ENCODE results near the gene PIWIL1. TPM values are rescaled to one million over a fixed set of nuclear protein-coding genes. Genes with fewer than 3 reads are reported as not detected.
A peak's percentile ranks its signal among the peaks of the same experiment; 100 is the strongest.

Gene PIWIL1
- polyA plus RNA-seq, 5 donors, result 0.10 to 0.54 (median 0.24) TPM; not detected in 2

DNA sequence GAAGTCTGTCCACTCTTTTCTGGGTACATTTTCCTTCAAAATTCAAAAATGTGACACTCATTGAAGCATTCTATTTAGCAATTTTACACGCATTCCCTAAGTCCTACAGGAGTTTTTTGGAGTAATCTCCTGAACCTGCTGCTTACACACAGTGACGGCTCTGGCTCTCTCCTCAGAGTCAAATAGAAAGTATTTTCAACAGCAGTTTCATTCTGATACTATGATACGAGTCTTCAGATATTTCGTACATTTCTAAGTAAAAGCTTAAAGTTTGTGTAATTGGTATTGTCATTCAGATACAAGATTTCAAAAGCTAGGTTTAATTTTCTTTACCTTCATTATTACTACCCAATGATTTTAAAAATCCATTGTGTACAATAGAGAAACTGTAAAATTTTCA lies 36.4 kb downstream of the PIWIL1 start:
- DNase-seq, result no peak

DNA sequence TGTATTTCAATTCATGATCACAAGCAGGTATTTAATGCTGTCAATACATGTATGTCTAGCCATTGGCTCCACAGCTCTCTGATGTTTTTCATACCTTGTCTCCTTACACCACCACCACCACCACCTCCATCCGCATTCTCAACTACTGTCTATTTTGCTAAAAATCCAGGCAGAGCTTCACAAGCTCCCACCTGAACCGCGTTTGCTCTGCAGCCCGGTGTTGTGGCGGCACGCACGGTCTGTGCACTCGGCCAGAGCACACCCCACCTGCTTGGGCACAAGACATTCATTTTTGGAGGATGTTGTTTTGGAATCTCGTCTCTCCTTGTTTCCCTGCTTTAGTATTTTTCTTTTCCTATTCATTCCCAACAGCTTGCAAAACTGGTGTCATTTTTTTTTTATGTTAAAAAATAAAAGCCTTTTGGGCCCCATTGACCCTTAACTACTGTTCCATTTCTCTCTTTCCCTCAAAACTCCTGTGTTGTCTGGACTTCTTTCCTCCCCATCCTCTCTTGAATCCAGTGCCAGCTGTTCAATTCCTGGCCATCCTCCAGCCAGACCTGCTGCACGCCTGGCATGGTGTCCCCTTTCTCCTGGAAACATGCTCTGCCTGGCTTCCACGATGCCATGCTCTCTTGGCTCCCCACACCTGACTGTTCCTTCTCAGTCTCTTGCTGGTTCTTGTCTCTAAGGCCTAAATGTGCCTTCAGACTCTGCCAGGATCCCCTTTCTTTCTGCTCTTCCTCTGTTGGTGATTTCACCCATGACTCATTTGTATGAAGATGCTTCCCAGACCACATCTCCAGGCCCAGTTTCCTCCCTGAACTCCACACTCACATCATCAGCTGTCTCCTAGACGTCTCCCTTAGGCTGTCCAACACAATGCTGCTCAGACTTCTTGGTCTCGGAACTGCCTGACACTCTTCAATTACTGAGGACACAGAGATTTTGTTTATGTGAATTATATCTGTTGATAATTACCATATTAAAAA lies 37.9 kb downstream of the PIWIL1 start:
- DNase-seq, result no peak

DNA sequence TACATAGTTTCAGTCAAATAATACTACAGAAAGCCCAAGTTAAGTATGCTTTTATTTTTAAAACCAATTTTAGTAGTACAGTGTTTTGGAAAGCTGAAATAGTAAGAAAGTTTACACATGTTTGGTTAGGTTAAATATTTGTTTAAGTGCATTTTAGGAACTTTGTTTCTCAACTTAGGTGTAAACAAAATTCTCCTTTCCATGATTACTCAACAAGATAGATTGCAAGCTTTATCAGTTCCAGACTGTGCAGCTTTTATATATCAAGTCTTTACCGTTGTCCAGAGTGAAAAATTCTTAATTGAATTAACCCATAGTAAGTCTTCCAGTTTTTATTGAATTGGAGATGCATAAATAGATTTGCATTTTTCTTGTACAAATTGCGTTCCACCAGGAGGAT lies 45.1 kb downstream of the PIWIL1 start:
- DNase-seq, result no peak

DNA sequence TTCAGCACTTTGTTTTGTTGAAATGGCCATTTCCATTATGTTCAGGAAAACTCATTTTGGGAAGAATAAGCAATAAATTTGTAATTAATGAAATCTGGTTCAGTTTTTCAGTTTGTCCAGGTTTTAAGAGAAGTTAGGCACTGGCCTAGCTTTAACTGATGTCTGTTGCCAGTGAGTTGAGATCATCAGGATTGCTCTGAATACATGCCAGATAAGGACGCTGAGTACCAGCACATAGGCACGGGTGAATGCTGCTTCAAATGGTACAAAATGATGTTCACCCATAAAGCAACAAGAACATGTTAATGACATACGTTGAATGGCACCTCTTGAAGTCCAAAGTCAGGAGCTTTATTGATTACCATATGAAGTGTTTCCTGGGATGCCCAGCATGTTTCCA lies 46.5 kb downstream of the PIWIL1 start:
- no peak for DNase-seq

DNA sequence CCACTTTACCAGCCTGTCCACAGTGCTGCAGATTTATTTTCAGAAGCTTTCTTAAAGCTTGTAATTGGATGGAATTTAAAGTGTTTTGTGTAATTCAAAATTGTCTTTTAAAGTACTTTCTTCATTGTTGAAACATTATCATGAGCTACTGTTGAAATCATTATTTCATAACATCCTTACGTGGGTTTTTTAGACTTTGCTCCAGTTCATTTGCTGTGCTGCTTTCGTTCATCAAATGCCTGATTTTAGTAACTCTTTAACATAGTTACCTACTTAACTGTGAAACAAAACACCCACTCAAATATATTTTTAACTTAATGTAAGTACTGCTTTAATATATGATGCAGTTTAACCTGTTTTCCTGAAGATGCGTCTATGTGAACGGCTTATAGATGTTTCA lies 47.5 kb downstream of the PIWIL1 start:
- no peak for DNase-seq

DNA sequence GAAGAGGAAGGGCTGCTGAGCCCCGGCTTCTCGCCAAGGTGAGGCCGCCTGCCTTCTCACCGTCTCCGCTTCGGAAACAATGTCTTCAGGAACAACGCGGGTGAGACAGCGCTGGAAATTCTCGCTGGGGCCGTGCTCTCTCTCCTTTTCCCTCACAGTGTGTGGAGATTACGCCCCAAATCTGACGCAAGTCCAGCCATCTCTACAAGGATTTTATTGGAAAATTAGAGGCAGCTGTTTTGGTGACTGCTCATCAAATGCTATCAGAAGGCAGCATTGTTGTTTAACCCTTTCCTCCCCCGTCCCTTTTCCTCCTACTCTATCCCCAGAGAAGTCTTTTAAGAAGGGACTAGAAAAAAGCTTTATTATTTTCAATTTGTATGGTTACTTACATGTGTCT lies 53.5 kb downstream of the PIWIL1 start:
- DNase-seq, result no peak

DNA sequence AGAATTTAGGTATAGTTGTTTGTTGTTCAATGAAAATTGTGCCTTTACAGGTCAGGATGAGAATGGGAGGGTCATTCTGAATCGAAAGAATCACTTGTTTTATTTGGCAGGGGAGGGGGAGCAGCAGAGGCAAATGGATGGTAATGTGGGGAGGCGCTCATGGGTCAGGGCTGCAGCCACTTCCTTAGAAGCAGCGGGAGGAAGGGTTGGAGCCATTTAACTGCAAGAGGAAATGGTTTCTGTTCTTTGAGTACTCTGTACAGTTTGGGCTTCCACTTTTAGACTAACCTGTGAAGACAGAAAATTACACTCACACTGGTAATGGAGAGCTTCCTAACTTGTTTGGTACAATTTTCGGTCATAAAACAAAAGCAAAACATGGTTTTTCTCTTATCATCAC lies 57.2 kb downstream of the PIWIL1 start:
- DNase-seq, result no peak

DNA sequence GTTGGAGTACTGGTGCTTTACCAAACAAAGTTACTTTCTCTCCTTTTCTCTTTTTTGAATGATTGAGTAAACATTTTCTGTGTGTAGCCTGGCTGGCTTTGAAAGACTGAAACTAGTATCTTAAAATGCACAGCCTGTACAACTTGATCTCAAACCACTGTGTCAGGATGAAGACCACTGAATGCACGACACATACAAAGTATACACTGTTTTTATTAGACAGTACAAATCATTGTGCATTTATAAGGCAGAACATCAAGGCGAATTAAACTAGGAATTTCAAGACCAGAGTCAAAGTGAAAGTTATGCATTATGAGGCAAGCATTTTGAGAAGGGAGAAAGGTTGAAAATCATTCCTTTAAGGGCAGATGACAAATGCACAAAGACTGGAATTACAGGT lies 59.0 kb downstream of the PIWIL1 start:
- DNase-seq, result no peak

DNA sequence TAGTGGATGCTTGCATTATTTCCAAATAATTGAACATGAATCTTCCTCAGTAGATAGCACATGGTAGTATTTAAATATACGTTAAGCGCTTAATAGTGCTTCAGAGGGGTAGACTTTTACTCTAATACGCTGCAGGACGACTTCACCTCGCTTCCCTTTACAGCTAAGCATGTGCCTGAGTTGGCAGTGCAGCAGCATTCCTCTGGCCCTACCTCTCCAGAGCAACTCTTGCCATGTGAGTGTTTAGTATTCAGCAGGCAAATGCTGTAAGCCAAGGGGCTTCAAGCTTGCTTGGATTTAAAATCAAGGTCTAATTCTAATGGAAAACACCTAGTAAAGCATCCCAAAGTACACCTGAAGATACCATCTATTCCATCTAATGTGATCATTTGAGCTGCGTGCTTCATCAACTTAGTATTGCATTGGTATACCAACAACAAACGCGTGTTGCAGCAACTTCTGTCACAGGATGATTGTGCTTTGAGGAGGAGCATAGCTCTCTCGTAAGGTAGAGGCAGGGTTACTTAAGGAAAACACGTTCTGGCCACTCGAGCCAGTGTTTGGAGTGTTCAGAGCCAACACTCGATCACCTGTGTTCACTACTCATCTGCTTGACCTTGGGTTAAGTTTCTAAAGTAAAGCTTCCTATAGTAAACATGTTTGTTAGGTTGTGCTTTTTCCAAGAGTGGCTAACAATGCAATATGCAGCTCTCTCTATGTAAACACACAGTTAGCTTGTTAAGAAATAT lies 60.6 kb downstream of the PIWIL1 start:
- DNase-seq, result peak; percentile 9 to 10

DNA sequence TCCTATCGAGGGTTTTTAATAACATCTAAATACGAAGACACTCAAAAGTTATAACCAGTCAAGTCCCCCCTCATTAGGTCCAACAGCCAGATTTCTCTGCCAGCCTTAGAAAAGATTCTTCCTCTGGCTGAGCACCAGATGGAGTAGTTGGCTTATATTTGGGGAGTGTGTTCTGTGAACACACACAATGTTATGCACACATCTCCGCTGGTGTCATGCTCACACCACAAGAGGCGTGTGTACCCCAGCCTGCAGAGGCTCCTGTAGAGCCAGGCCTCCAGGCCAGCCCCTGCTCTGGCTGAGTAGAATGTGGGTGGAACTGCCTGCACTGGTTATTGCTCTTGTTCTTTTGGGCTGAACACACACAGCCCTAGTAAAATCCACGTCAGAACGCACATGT lies 64.0 kb downstream of the PIWIL1 start:
- no peak for DNase-seq

DNA sequence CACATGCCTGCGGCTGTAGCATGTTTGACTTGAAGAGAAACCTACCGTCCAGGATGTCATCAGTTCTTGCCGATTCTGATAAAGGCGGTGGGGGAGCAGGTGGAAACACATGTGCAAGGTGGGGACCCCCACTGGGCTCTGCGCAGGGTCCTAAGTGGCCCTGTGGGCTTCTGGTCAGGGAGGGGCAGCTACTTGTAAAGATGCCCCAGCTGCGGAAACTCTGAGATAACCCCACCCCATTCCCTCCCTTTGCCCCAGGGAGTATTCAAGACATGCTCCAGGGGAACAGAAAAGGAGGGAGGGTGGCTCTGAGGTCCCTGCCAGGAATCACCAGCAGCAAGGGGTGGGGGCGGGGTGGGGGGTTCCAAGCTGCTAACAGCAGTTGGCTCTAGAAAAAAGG lies 67.6 kb downstream of the PIWIL1 start:
- no peak for DNase-seq

DNA sequence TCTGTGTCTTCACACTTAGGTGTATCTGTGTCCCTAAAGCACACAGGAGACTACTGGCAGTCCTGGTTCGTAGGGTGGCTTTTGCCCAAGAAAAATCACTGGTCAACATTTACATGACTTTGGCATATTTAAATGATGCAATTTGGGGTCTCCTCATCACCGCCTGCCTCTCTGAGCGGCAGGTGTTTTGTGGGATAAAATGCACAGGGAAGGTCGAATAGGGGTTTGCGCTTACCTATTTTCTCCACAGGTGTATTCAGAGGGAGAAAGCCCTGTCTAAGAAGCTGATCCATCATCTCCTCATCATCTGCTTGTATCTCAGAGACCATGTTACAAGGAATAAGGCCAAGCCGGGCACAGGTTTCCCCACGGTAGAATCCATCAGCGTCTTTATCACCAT lies 74.7 kb downstream of the PIWIL1 start:
- no peak for DNase-seq

DNA sequence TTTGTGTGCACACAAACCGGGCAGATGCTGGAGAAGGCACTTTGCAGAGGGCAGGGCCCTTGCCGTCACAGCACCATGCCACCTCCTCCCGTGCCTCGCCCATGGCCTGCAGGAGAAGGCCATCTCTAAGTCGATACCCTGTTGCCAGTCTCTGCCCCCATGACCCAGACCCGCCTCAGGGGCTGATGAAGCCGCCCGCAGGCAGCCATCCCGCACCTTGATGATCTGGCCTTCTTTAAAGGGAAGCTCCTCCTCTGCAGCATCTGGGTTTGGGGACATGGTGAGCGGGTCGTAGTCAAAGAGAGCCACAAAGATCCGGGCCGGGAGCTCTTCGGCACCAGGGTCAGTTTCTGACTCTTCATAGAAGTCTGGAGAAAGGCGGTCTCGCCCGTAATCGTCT lies 76.2 kb downstream of the PIWIL1 start:
- no peak for DNase-seq

DNA sequence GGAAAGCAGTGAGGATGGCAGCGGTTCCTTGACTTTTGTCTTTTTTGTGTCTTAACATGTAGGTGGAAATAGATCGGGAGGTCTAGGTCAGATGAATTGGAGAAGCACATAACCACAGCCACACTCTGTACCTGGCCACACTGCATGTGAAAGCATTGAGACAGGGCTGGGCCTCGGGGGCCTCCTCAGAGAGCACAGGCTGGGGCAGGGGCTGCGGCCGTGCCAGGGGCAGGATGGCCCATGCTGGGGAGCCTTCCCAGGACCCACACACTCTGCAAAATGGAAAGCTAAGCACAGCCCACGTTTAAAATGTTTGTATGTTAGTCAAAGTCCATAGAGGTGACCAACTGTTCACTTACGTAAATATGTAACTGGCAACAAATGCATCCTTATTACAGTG lies 76.7 kb downstream of the PIWIL1 start:
- no peak for DNase-seq

DNA sequence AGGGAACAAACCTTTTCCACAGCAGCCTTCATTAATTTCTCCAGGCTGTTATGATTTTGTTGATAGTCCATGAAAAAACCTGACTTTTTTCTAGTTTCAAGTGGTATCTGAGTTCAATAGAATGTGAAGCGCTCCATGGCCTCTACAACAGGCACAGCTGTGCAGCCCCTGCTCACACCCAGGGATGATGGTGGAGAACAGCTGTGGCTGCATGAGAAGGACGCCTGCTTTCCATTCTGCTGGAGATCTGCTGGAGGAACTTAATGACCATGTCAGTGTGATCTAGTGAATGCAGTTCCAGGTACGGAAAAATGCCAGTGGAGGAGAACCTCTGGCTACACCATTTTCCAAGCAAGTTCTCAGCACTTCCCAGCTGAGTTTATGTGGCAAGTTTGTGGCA lies 80.6 kb downstream of the PIWIL1 start:
- DNase-seq, result no peak

DNA sequence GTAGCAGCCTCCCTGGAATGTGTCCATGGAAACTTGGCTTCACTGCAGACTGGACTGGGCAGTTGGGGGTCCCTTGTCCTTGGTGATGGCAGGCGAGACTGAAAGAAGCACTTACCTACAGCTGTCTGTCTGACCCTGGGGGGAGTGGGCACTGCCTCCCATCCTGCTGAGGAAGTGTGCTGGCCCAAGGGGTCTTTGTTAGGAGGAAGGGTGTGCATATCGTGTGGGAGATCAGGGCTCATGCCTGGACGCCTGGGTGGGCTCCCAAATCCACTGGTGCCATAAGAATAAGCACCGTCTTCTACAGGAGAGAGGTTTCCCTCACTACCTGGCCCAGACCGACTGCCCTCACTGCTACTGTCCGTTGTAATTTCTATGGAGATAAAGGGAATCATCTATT lies 81.4 kb downstream of the PIWIL1 start:
- DNase-seq, result no peak

DNA sequence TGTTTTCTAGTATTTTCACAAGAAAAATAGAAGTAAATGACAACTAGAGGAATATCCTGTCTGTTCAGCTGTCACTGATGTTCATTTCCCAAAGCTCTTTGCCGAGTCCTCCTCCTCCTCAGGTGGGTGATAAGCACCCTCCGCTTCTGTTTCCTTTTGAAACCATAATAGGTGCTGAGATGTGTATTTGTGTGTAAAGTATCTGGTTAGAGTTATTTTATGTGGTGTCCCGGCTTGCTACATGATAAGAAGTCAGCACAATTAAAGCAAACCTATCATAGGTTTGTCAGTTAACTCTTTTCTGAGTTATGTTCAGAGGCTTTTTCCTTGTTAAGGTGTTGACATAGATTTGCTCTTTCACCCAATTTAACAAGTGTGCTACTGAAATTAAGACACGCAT lies 82.4 kb downstream of the PIWIL1 start:
- DNase-seq, result no peak

DNA sequence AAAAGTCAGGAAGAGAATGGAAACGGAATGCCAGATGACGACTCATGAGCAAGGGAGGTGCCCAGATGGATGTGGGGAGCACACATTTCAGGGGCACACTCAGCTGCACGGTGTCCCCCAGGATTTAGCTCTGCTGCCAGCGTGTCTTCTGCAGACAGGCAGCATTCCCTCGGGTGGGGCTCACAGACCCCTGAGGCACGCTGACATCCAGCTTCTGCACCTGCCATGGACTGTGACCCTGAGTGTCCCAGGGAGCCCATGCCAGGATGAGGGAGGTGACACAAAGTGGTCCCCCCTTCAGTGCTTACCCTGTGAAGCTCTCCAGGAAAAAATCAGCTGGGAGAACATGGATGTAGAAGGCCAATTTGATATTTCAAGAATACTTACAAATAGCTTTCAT lies 84.2 kb downstream of the PIWIL1 start:
- no peak for DNase-seq

Other genes with a start within 250 kb of the PIWIL1 start
- 1 to 10 TPM in 1 of 5 donors, under 1 TPM in 4; 0.39 to 1.4 (median 0.84) TPM for gene FZD10, start 175.4 kb upstream of the PIWIL1 start, polyA plus RNA-seq (ENCODE audit: insufficient read depth in 1 of 5, insufficient read length in 5 of 5, low replicate concordance in 1 of 5)

All from right lung (tissue), 5 donors.